GM13977 (cell line): ENCODE results near the gene SNTG2.

Source experiments
- DNase-seq: peaks from one replicate; pipeline ENCODE4 v3.0.0; 2012; ENCODE audit warnings: low spot score
- CTCF ChIP-seq: IDR thresholded peaks from 2 replicates; pipeline ENCODE4 v1.5.1; 2012; ENCODE audit warnings: mild to moderate bottlenecking, control low read depth; ENCODE audit not compliant: insufficient read depth; ENCODE audit errors: extremely low read depth, missing control alignments
- in situ Hi-C: fragments of 300-500 bp; cut with MboI; formaldehyde crosslinking; loops from one replicate; pipeline ENCODE4 v1.12.0; 2022; ENCODE audit warnings: low sequenced_read_pairs, low pct_unique_long_range_greater_than_20kb, mixed read lengths, inconsistent platforms; ENCODE audit not compliant: unreplicated experiment

Gene SNTG2

GRCh38 chr2:973129-973528 is 22.5 kb downstream of the SNTG2 start:
- no peak for TF ChIP-seq CTCF
- no peak for DNase-seq
- in situ Hi-C loops = no loop called here

- no peak for DNase-seq
- in situ Hi-C loops = no loop called here
- TF ChIP-seq CTCF = no peak
Measured at GRCh38 chr2:974054-974453, 23.4 kb downstream of the SNTG2 start.

GRCh38 chr2:974502-974901 is 23.9 kb downstream of the SNTG2 start:
- DNase-seq = no peak
- no peak for TF ChIP-seq CTCF
- in situ Hi-C loops = no loop called here

- no peak for DNase-seq
- no peak for TF ChIP-seq CTCF
- in situ Hi-C loops = no loop called here
Measured at GRCh38 chr2:975095-975494, 24.4 kb downstream of the SNTG2 start.

- TF ChIP-seq CTCF = no peak
- DNase-seq = no peak
Measured at GRCh38 chr2:979069-979928, 28.6 kb downstream of the SNTG2 start.

GRCh38 chr2:980176-980575 is 29.5 kb downstream of the SNTG2 start:
- no peak for TF ChIP-seq CTCF
- in situ Hi-C loops = no loop called here
- DNase-seq = no peak

More at GRCh38 chr2:979069-979928, 28.6 kb downstream of the SNTG2 start:
- in situ Hi-C loops = no loop called here

- no peak for TF ChIP-seq CTCF
- in situ Hi-C loops = no loop called here
- DNase-seq = no peak
Measured at GRCh38 chr2:981258-981657, 30.6 kb downstream of the SNTG2 start.
